Lower leg skin (tissue), 4 donors: ENCODE results near the gene DBX1. TPM values are rescaled to one million over a fixed set of nuclear protein-coding genes. Genes with fewer than 3 reads are reported as not detected.
"Not testable (repeated sequence)": the region's sequence is repeated elsewhere in the genome, so short reads cannot be mapped to it uniquely, and the experiment has no call there.

Experiments
- DNase-seq, 2 donors: peaks; one replicate each; pipeline ENCODE4 v3.0.0-alpha.2; 2019; ENCODE audit warnings: low spot score in 2 of 2
- H3K4me3 ChIP-seq: fragments of 200-600 bp; sonication (generic); 2 replicates; pipeline ENCODE4 v1.5.1; 2017; ENCODE audit warnings: mild to moderate bottlenecking, low read depth; ENCODE audit not compliant: poor library complexity, severe bottlenecking
- POLR2A ChIP-seq, 2 donors: fragments of 450-650 bp; IDR thresholded peaks; one replicate each; pipeline ENCODE4 v1.6.1; 2016 to 2017; ENCODE audit warnings: antibody characterized with exemption in 2 of 2, mild to moderate bottlenecking in 1 of 2, moderate library complexity in 1 of 2
- WGBS, 2 donors: methylation state at CpG; one replicate each; pipeline ENCODE4 v1.1.5; 2018; 5-methylcytosine and 5-hydroxymethylcytosine counted together
- intact Hi-C: fragments of 100-400 bp; cut with DNase I; formaldehyde crosslinking; loops from one replicate; pipeline ENCODE4 v1.15.0; 2023; ENCODE audit warnings: low total_unique reads
- total RNA-seq, 4 donors: library from RNA; depleted of rRNA; stranded (reverse); fragments of >200 nt; gene quantifications; one replicate each; pipeline ENCODE4 v1.1.0, GENCODE V29; 2016
- TF ChIP-seq, protein P1 (sequence below), 3 donors: fragments of 450-650 bp; IDR thresholded peaks; one replicate each; pipeline ENCODE4 v1.5.1; 2016; ENCODE audit warnings: antibody characterized with exemption in 3 of 3, mild to moderate bottlenecking in 3 of 3, moderate library complexity in 2 of 3

DBX1 gene
- total RNA-seq, 4 donors from 2014 or later: not detected

DNA sequence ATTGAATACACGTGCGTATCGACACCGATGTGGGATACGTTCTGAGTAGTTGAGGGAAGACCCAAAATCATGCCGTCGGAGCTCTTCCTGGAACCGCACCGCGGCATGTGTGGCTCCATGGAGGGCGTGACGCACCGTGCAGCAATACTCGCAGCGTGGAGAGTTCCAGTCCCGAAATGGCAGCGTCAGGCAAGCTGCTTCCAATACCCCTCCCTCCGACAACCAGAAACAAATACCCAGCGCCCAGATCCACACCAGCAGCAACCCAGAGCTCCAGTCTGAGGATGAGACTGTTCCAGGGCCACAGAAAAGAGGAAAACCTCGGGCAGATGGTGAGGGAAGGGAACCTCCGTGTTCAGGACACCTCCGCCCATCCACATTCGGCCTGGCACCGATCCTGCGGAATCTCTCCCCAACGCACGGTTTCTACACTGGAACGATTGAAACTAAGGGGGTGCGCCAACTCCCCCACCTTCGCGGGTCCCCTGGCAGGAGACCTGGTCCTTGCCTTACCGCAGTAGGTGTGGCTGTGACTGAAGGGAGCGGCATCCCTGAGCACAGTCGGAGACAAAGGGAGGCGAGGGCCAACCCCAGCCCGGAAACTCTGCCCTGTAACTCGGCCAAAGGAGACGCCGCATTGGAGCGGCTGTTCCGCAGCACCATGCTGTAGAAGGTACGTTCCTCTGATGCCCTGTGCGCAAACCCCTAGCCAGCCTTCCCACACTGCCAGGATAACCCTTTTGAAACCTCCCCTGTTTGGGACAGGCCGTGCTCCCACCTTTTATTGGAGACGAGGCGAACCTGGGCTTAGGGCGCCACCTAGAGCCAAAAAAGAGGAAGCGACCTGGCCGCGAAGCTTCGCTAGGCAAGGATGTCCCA lies 28.2 kb downstream of the DBX1 start:
- intact Hi-C loops: loop anchor here (5.0 to 10.0 kb wide), 2 partner anchors 180 to 567 kb away; no protein-coding TSS in a partner anchor
- TF ChIP-seq, protein P1, sequence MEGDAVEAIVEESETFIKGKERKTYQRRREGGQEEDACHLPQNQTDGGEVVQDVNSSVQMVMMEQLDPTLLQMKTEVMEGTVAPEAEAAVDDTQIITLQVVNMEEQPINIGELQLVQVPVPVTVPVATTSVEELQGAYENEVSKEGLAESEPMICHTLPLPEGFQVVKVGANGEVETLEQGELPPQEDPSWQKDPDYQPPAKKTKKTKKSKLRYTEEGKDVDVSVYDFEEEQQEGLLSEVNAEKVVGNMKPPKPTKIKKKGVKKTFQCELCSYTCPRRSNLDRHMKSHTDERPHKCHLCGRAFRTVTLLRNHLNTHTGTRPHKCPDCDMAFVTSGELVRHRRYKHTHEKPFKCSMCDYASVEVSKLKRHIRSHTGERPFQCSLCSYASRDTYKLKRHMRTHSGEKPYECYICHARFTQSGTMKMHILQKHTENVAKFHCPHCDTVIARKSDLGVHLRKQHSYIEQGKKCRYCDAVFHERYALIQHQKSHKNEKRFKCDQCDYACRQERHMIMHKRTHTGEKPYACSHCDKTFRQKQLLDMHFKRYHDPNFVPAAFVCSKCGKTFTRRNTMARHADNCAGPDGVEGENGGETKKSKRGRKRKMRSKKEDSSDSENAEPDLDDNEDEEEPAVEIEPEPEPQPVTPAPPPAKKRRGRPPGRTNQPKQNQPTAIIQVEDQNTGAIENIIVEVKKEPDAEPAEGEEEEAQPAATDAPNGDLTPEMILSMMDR (IDR thresholded peaks at IDR 0.05): no peak
- TF ChIP-seq POLR2A (IDR thresholded peaks at IDR 0.05): no peak
- H3K4me3 ChIP-seq: peak overlapping the region; percentile 0
- WGBS, 2 donors: 11 to 13% methylated on average over 41 to 51 of the region's 51 CpGs
- DNase-seq: peak; percentile 32 to 93

DNA sequence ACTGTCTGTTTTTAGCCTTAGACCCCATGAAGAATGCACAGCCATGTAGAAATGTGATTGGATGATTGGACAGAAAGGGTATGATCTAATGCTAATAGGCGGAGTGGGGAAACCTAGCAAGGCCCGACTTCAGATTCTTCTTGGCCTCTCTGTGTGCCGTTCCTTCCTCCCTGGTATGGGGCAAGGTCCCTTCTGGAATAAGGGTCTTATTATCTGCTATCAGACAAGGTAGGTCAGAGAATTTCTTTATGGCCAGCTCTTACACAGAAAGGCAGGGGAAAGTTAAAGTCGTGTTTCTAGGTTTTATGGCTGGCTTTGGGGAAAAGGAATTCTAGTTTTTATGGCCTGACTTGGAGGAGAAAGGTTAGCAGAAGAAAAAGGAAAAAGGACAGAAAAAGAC lies 30.6 kb downstream of the DBX1 start:
- 81 to 87% methylated on average over 4 of the region's 4 CpGs for WGBS, 2 donors
- intact Hi-C loops: loop anchor here (5.0 to 10.0 kb wide), 3 partner anchors 177 to 565 kb away; no protein-coding TSS in a partner anchor
- H3K4me3 ChIP-seq: no peak overlapping the region
- no peak for TF ChIP-seq POLR2A (IDR thresholded peaks at IDR 0.05)
- TF ChIP-seq, protein P1 (IDR thresholded peaks at IDR 0.05): no peak
- no peak for DNase-seq

DNA sequence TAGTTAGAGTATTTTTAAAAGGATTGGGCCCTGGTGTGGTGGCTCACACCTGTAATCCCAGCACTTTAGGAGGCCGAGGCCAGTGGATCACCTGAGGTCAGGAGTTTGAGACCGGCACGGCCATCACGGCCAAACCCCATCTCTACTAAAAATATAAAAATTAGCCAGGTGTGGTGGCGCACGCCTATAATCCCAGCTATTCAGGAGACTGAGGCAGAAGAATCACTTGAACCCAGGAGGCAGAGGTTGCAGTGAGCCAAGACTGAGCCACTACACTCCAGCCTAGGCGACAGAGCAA lies 31.8 kb downstream of the DBX1 start:
- WGBS, 2 donors: 86 to 93% methylated on average over 7 of the region's 7 CpGs
- DNase-seq, H3K4me3 ChIP-seq: not testable (repeated sequence)
- intact Hi-C loops: loop anchor here (10.0 kb wide), 1 partner anchor 226 kb away; no protein-coding TSS in a partner anchor

DNA sequence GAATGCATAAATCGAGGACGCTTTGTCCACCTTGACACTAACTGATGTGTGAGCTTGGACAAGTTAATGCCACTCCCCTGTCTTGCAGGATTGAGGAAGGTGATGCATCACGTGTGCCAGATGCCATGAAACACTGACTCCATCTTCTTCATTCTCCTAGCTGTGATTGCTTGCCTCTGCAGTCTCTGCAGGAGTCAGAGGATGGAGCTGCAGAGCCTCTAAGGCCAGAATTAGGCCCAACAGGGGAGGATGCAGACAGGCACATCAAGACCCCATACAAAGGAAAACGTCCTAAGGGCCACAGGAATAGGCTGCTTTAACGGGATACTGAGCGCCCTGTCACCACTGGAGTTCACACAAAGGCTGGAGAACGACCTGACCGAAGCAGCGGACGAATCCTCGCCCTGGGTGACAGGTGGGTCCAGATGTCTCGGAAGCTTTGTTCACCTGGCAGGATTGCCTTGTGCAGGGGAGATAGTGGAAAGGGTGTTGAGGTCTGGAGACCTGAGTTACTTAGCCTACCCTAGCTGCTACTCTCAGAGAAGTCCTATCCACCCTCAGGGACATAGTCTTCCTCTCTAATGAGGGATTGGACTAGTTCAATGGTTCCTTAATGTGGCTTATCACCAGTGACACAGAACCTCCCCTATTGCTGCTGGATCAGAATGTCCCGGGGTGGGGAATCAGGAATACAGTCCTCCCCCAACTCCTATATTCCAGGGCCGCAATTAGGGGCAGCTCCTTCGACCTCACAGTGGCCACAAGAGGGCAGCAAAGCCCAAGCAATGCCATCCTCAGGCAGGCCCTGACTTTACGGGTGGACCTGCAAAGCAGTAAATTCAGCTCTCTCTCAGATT lies 32.4 kb downstream of the DBX1 start:
- intact Hi-C loops: loop anchor here (10.0 kb wide), 1 partner anchor 227 kb away; no protein-coding TSS in a partner anchor
- peak; percentile 59 to 94 for DNase-seq
- WGBS, 2 donors: 62 to 65% methylated on average over 16 of the region's 16 CpGs
- H3K4me3 ChIP-seq: no peak overlapping the region
- TF ChIP-seq, protein P1 (IDR thresholded peaks at IDR 0.05): peak in 1 of 3 donors; percentile 40
- no peak for TF ChIP-seq POLR2A (IDR thresholded peaks at IDR 0.05)

DNA sequence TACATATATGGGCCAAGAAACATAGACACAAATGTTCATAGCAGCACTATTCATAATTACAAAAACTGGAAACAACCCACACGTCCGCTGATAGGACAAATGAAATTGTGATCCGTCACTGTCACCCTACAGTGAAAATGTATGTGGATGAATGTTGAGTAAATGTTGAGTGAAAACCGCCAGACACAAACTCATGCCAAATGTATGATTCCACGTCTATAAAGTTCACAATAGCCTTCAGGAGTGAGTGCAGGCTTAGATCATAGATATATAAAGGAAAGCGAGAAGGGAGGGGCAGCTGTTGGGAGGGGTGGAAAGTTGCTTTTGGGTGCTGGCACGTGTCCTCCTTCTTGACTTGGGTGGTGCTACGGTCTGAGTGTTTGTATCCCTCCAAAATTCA lies 33.6 kb downstream of the DBX1 start:
- intact Hi-C loops: loop anchor here (10.0 kb wide), 1 partner anchor 228 kb away; no protein-coding TSS in a partner anchor
- no peak for TF ChIP-seq POLR2A (IDR thresholded peaks at IDR 0.05)
- TF ChIP-seq, protein P1 (IDR thresholded peaks at IDR 0.05): no peak
- H3K4me3 ChIP-seq: no peak overlapping the region
- DNase-seq: no peak
- WGBS, 2 donors: 78 to 81% methylated on average over 8 of the region's 8 CpGs

DNA sequence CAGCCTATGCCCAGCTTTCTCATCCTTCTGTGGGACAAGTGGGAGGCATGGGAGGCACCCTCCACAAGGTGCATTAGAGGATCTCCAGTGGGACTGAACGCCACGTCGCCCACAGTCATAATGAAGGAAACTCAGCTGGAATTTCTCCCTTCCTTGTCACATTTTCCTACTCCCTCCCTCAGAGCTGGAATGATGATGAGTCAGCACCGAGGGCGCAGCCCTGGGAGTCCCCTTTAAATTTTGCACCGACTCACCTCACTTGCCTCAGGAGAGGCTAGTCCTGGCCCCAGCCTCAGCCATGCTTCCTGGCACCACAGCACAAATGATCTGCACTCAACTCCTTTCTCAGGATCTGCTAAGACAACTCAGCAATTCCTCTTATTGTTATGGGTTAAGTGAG lies 34.3 kb downstream of the DBX1 start:
- DNase-seq: no peak
- intact Hi-C loops: loop anchor here (10.0 kb wide), 1 partner anchor 229 kb away; no protein-coding TSS in a partner anchor
- 70 to 72% methylated on average over 6 of the region's 6 CpGs for WGBS, 2 donors
- no peak overlapping the region for H3K4me3 ChIP-seq
- TF ChIP-seq POLR2A (IDR thresholded peaks at IDR 0.05): no peak
- TF ChIP-seq, protein P1 (IDR thresholded peaks at IDR 0.05): no peak
